ENCODE measurements around the gene AP1S3.
"Not testable (repeated sequence)": the region's sequence is repeated elsewhere in the genome, so short reads cannot be mapped to it uniquely, and the experiment has no call there.

AP1S3 gene

GRCh38 chr2:223852281-223852795, 15.0 kb upstream of the AP1S3 start:
- DNase-seq = no peak

GRCh38 chr2:223847410-223847809, 10.0 kb upstream of the AP1S3 start:
- no peak for DNase-seq

GRCh38 chr2:223846515-223846914, 9.1 kb upstream of the AP1S3 start:
- DNase-seq = no peak

GRCh38 chr2:223841436-223842190, 4.2 kb upstream of the AP1S3 start:
- DNase-seq = no peak

- DNase-seq = no peak
Observed at GRCh38 chr2:223835701-223836532, 1.5 kb downstream of the AP1S3 start.

GRCh38 chr2:223834431-223834830, 3.0 kb downstream of the AP1S3 start:
- no peak for DNase-seq

GRCh38 chr2:223832241-223832903, 5.0 kb downstream of the AP1S3 start:
- no peak for DNase-seq

- DNase-seq = no peak
Observed at GRCh38 chr2:223829128-223829527, 8.3 kb downstream of the AP1S3 start.

GRCh38 chr2:223828314-223828713, 9.1 kb downstream of the AP1S3 start:
- no peak for DNase-seq

- no peak for DNase-seq
Observed at GRCh38 chr2:223826995-223827394, 10.4 kb downstream of the AP1S3 start.

- no peak for DNase-seq
Observed at GRCh38 chr2:223824301-223824700, 13.1 kb downstream of the AP1S3 start.

- no peak for DNase-seq
Observed at GRCh38 chr2:223822818-223823217, 14.6 kb downstream of the AP1S3 start.

GRCh38 chr2:223820549-223820948, 16.8 kb downstream of the AP1S3 start:
- DNase-seq = no peak

GRCh38 chr2:223819891-223820290, 17.5 kb downstream of the AP1S3 start:
- no peak for DNase-seq

GRCh38 chr2:223815884-223816570, 21.4 kb downstream of the AP1S3 start:
- DNase-seq = no peak

GRCh38 chr2:223815186-223815883, 22.0 kb downstream of the AP1S3 start:
- no peak for DNase-seq

GRCh38 chr2:223814764-223815163, 22.6 kb downstream of the AP1S3 start:
- DNase-seq = not testable (repeated sequence)

GRCh38 chr2:223813329-223813728, 24.1 kb downstream of the AP1S3 start:
- no peak for DNase-seq

GRCh38 chr2:223811757-223812156, 25.6 kb downstream of the AP1S3 start:
- DNase-seq = no peak

GRCh38 chr2:223805008-223805407, 32.4 kb downstream of the AP1S3 start:
- no peak for DNase-seq

GRCh38 chr2:223801736-223802135, 35.6 kb downstream of the AP1S3 start:
- no peak for DNase-seq

GRCh38 chr2:223800908-223801307, 36.5 kb downstream of the AP1S3 start:
- DNase-seq = no peak
